ENCODE data around the gene UGGT1.

DNA sequence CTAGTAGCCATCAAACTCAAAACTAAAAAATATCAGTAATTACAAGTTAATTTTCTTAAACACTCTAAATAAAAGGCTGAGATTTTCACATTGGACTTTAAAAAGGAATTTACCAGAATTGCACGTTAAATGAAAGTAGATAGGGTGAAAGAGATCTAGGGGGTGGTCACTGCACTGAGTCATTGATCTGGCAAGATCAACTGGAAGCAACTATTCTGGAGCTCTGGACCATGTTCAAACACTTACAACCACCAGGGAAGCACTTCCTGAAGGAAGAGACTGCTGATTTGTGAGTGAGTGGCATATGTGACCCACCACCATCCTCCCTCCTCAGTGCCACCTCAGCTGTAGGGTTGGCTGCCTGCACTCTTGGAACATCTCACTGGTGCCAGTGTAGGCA is 111.8 kb downstream of the UGGT1 start:
- TF ChIP-seq, protein P1, sequence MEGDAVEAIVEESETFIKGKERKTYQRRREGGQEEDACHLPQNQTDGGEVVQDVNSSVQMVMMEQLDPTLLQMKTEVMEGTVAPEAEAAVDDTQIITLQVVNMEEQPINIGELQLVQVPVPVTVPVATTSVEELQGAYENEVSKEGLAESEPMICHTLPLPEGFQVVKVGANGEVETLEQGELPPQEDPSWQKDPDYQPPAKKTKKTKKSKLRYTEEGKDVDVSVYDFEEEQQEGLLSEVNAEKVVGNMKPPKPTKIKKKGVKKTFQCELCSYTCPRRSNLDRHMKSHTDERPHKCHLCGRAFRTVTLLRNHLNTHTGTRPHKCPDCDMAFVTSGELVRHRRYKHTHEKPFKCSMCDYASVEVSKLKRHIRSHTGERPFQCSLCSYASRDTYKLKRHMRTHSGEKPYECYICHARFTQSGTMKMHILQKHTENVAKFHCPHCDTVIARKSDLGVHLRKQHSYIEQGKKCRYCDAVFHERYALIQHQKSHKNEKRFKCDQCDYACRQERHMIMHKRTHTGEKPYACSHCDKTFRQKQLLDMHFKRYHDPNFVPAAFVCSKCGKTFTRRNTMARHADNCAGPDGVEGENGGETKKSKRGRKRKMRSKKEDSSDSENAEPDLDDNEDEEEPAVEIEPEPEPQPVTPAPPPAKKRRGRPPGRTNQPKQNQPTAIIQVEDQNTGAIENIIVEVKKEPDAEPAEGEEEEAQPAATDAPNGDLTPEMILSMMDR (conservative IDR thresholded peaks at IDR 0.05; ENCODE audit: low read length), result no peak
- no peak for TF ChIP-seq EZH2phosphoT487 (IDR thresholded peaks at IDR 0.05; ENCODE audit: borderline replicate concordance)
